HG02571 (cell line): ENCODE data around the gene RAD52.
"Not testable (repeated sequence)": the region's sequence is repeated elsewhere in the genome, so short reads cannot be mapped to it uniquely, and the experiment has no call there.

Source experiments
- ATAC-seq: cut with Tn5 transposase; IDR thresholded peaks from one replicate; pipeline ENCODE4 v1.9.1; 2021; ENCODE audit warnings: mild to moderate bottlenecking, moderate library complexity; ENCODE audit not compliant: unreplicated experiment

Gene RAD52

GRCh38 chr12:968545-968944 lies 19.1 kb upstream of the RAD52 start:
- no peak for ATAC-seq

- ATAC-seq = no peak
Measured at GRCh38 chr12:967641-968040, 18.1 kb upstream of the RAD52 start.

- ATAC-seq = no peak
Measured at GRCh38 chr12:966724-967123, 17.2 kb upstream of the RAD52 start.

- no peak for ATAC-seq
Measured at GRCh38 chr12:958588-959123, 9.2 kb upstream of the RAD52 start.

GRCh38 chr12:955939-956338 lies 6.4 kb upstream of the RAD52 start:
- ATAC-seq = no peak

- no peak for ATAC-seq
Measured at GRCh38 chr12:954741-955140, 5.2 kb upstream of the RAD52 start.

- ATAC-seq = no peak
Measured at GRCh38 chr12:953776-954175, 4.3 kb upstream of the RAD52 start.

GRCh38 chr12:951176-951575 lies 1.7 kb upstream of the RAD52 start:
- ATAC-seq = no peak

GRCh38 chr12:948238-948637 lies 1.3 kb downstream of the RAD52 start:
- ATAC-seq = no peak

GRCh38 chr12:946631-947030 lies 2.9 kb downstream of the RAD52 start:
- ATAC-seq = no peak

- no peak for ATAC-seq
Measured at GRCh38 chr12:946212-946611, 3.3 kb downstream of the RAD52 start.

GRCh38 chr12:944211-944610 lies 5.3 kb downstream of the RAD52 start:
- no peak for ATAC-seq

- no peak for ATAC-seq
Measured at GRCh38 chr12:943051-943450, 6.4 kb downstream of the RAD52 start.

- ATAC-seq = no peak
Measured at GRCh38 chr12:938810-939209, 10.7 kb downstream of the RAD52 start.

- no peak for ATAC-seq
Measured at GRCh38 chr12:936377-937345, 12.8 kb downstream of the RAD52 start.

GRCh38 chr12:935891-936290 lies 13.6 kb downstream of the RAD52 start:
- ATAC-seq = not testable (repeated sequence)

GRCh38 chr12:931591-931990 lies 17.9 kb downstream of the RAD52 start:
- ATAC-seq = no peak

GRCh38 chr12:931060-931459 lies 18.4 kb downstream of the RAD52 start:
- no peak for ATAC-seq

GRCh38 chr12:926641-927040 lies 22.9 kb downstream of the RAD52 start:
- ATAC-seq = no peak

- no peak for ATAC-seq
Measured at GRCh38 chr12:922285-922684, 27.2 kb downstream of the RAD52 start.

GRCh38 chr12:920676-921075 lies 28.8 kb downstream of the RAD52 start:
- no peak for ATAC-seq

GRCh38 chr12:916712-917445 lies 32.6 kb downstream of the RAD52 start:
- ATAC-seq = no peak
